ENCODE results near the gene KIF2C.

DNA sequence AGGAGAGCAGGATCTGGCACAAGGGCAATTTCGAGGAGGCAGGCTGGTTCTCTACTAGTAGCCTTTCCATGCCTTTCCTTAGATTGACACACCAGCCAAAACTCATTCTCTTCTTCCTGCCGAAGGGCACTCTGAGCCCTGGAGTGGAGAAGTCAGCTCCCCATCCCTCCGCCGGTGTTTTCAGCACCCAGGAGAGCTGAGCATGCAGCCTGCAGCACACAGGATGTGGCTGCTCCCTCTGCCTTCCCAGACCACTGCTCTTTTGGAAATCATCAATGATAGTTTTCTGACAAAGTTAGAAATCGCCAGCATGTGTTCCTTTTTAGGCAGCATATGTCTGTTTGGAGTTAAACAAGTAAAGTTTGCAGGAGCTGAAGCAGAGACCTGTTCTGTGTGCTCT, 20.3 kb upstream of the KIF2C start:
- no peak for TF ChIP-seq RAD21 (IDR thresholded peaks at IDR 0.05; ENCODE audit: low read depth)
- TF ChIP-seq MAX (IDR thresholded peaks at IDR 0.05) = no peak
- TF ChIP-seq TAF1 (IDR thresholded peaks at IDR 0.05; ENCODE audit: low read depth) = no peak
- no peak for TF ChIP-seq USF1 (IDR thresholded peaks at IDR 0.05)
- no peak for TF ChIP-seq REST (IDR thresholded peaks at IDR 0.05; ENCODE audit: low read depth)
- no peak for TF ChIP-seq YY1 (IDR thresholded peaks at IDR 0.05; ENCODE audit: low read depth)
- no peak for TF ChIP-seq CREB1 (IDR thresholded peaks at IDR 0.05; ENCODE audit: low read depth)
- no peak for TF ChIP-seq EP300 (IDR thresholded peaks at IDR 0.05; ENCODE audit: borderline replicate concordance)
- TF ChIP-seq TCF12 (IDR thresholded peaks at IDR 0.05; ENCODE audit: low read depth) = no peak
